HG03097 (cell line): Measurements from ENCODE around the gene UNC13C.

Experiments used
- ATAC-seq: cut with Tn5 transposase; IDR thresholded peaks from one replicate; pipeline ENCODE4 v1.9.1; 2021; ENCODE audit not compliant: unreplicated experiment, low FRiP score

UNC13C gene

DNA sequence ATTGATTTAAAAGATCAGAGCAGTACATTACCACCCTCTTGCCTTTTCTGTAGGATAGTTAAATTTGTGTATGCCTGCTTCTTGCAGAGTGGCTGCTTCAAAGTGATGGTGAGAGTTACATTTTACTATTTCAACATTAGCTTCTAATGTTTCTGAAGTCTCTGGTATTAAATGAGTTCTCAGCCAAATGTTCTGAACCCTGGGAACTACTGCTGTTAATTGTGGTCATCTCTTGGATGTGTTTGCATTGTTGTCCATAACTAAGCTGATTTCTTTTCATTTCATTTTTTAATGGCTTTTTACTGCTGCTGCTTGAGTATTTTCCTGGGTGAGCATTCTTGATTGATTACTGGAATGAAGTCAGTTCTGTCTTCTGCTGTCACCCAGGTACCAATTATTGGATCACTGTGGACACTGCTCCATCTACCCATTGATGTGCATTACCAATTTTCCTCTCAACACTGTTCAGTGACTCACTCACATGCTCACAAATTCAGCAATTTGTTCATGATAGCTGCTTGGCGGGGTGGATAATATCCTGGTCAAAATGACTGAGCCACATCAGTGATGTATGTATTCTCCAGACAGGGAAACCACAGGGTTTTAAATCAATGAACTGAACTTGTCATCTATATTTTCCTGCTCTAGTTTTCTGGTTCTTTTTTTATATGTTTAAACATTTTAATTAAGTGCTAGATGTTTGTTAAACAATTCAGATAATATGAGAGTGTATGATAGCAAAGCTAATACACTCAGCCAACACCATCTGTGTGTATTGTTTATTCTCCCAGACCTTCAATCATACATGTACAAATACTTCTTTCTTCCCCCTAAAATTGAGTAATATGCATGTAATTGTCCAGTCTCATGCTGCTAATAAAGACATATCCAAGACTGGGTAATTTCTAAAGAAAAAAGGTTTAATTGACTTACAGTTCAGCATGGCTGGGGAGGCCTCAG is 630.9 kb downstream of the UNC13C start:
- no peak for ATAC-seq

DNA sequence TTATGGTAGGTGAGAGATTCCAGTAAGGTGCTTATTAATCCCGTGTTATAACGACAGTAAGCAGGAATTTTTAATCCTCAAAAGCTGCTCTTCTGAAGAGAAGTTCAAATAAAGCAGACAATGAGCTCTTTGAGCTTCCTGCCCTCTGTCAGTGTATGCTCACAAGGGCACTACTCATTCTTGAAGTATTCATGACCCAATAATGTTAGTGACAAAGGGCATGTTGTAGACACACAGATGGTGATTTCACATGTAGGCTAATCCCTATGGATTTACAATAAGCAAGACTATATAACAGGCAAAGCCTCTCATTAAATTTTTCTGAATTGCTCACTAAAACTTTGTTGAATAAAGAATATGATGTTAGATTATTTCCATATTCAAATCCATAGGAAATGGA is 639.9 kb downstream of the UNC13C start:
- no peak for ATAC-seq

DNA sequence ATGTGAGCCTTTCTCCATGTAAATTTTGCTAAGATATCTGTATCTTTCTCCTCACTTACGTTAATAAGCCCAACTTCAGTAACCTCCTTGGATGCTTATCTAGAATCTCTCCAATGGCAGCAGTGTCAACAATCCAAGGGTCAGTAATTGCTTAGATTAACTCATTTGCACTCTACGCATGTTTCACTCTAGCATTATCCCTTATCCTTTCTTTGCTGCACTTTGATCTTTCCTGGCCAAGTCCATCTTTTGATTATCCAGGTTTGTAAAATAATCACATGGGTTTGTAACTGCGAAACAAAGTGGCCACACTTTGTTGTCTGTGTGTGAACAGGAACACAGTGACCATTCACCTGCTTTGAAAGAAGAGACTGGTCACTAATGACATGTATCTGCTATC is 640.9 kb downstream of the UNC13C start:
- no peak for ATAC-seq

DNA sequence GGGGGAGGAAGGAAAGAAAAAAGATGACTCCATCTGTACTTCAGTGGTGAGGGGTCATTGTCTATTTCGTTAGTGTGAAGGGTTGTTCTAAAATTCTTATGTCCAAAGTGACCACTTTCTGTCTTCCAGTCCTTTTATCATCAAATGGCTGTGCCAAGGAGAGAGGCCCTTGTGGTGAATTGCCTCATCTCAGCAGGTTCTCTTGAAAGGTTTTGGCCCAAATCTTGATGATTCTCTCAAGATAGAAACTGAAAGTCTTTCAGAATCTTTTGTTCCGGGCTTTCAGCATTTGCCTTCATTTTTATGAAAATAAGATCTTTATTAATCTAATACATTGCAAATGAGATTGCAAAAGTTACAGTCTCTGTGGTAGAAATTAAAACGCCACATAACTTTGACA is 642.7 kb downstream of the UNC13C start:
- no peak for ATAC-seq

DNA sequence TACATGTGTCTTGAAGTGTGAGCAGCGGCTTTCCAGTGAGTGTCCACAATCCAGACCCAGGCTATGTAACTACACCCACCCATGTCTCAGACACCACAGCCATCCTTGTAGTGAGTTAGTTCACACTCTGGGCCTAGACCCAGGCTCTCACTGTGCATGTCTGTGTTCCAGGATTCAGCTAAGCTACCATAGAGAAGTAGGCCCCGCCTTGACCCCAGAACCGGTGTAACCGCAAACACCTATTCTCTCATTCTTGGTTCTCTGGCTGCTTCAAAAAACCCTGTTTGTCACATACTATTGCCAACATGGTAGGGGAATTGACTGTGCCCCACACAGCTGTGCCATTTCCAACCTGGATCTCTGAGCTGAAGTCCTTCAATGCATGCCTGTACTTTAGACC is 657.9 kb downstream of the UNC13C start:
- ATAC-seq, result no peak

DNA sequence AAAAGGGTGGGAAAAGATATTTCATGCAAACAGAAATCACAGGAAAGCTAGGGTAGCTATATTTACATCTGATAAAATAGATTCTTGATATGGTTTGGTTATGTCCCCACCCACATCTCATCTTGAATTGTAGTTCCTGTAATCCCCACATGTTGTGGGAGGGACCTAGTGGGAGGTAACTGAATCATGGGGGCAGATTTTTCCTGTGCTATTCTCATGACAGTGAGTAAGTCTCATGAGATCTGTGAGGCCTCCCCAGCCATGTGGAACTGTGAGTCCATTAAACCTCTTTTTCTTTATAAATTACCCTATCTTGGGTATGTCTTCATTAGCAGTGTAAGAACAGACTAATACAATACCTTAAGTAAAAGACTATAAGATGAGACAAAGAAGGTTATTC is 660.4 kb downstream of the UNC13C start:
- no peak for ATAC-seq

DNA sequence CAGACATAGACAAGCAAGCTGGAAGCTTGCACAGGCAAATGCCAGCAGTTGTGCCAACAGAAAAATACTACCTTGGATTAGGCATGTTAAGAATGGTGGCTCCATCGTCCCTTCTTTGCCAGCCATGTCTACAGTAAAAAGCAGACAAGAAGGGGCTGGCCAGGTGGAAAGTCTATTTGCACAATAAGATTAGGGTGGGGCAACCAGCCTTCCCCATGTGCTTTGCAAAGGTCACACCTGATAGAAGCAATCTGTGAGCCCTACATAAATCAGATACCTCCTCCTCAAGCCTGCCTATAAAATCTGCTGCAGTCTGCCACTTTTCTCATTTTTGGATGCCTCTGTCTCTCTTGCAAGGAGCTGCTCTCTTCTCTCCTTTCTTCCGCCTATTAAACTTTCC is 662.6 kb downstream of the UNC13C start:
- no peak for ATAC-seq

DNA sequence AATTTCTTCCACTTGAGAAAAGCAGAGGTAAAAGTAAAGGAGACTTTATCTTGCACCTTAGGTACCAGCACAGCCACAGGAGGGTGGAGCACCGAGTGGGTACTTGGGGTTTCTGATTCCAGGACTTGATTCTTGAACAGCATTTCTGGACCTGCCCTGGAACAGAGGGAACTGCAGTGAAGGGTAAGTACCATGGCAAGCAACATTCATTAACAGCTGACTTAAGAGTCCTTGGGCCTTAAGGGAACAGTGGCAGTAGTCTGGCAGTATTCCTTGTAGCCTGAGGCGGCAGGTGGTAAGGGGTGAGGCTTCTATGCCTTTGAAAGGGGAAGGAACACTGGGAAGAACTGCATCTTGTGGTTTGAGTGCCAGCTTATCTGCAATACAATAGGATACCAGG is 666.6 kb downstream of the UNC13C start:
- ATAC-seq, result no peak

DNA sequence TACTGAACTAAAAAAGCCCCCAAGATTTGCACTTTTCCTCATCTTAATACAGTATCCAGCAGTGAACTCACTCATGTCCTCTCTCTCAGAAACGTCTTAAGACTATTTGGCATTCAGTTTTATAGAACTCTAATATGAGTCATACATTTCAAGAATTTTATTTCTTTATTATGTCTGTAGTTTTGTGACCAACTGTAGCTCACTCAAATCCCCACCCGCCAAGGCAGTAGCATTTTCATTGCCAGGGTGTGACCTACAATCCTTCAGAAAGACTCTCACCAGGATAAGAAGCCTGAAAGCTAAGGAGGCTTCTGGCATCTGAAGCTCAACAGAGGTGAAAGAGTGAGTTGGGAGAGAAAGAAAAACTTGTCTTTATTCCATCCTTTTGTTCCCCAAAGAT is 681.4 kb downstream of the UNC13C start:
- no peak for ATAC-seq

DNA sequence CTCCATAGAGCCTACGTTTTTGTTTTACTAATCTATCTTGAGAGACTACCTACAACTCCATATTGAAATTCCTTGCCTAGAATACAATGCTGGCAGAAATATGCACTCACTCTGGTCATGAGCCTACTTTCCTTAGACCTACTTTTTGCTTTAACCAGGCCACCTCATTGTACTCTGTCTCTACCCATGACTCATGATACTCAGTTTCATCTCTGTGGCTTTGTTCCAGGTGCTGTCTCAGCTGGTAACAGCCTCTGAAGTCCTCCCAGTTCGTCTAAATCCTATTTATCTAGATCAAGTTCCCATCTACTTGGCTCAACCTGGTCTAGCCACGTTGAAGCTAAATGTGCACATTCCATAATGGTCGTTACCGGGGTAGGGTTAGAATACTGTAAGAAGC is 682.1 kb downstream of the UNC13C start:
- ATAC-seq, result no peak

DNA sequence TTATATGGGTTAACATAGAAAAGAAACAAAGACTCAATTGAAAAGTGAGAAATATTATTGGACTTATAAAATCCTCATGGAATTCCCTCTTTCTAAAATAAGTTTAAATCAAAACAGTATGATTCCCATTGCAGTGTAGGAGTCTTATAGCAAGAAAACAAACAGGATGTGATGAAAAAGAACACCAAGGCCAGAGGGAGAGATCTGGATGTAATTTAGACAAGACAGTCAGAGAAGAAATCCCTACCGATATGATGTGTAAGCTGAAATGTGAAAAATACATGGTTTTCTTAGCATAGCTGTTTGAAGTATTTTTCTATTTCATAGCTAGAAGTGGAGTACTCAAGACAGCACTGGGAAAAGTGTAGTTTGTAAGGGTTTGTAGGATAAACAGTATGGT is 697.0 kb downstream of the UNC13C start:
- no peak for ATAC-seq

DNA sequence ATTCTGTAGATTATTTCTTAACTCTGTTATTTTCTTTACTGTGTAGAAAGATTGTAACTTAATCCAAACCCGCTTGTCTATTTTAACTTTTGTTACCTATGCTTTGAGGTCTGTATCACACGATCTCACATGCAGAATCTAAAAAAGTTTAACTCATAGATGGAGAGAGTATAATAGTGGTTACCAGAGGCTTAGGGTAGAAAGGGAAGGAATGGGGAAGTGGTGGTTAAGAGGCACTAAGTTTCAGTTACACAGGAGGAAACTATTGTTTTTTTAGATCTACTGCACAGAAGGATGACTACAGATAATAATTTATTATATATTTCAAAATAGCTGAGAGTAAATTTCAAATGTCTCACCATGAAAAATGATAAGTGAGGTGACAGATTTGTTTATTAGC is 703.3 kb downstream of the UNC13C start:
- no peak for ATAC-seq
